Ishikawa (cell line): ENCODE results near the gene KMT2E.

ENCODE experiments used
- CEBPB ChIP-seq: IDR thresholded peaks from 2 replicates; pipeline ENCODE4 v1.6.1; 2012
- CREB1 ChIP-seq: IDR thresholded peaks from 2 replicates; pipeline ENCODE4 v1.6.1; 2012; ENCODE audit warnings: low read depth
- EGR1 ChIP-seq: IDR thresholded peaks from 2 replicates; pipeline ENCODE4 v1.6.1; 2012
- EP300 ChIP-seq: IDR thresholded peaks from 2 replicates; pipeline ENCODE4 v1.6.1; 2012; ENCODE audit warnings: borderline replicate concordance
- FOXM1 ChIP-seq: IDR thresholded peaks from 2 replicates; pipeline ENCODE4 v1.6.1; 2012; ENCODE audit warnings: low read depth, borderline replicate concordance
- NFIC ChIP-seq: IDR thresholded peaks from 2 replicates; pipeline ENCODE4 v1.6.1; 2012
- RAD21 ChIP-seq: IDR thresholded peaks from 2 replicates; pipeline ENCODE4 v1.6.1; 2012; ENCODE audit warnings: low read depth
- TAF1 ChIP-seq: IDR thresholded peaks from 2 replicates; pipeline ENCODE4 v1.6.1; 2012; ENCODE audit warnings: low read depth, mild to moderate bottlenecking
- TCF12 ChIP-seq: IDR thresholded peaks from 2 replicates; pipeline ENCODE4 v1.6.1; 2012; ENCODE audit warnings: low read depth
- TEAD4 ChIP-seq: IDR thresholded peaks from 2 replicates; pipeline ENCODE4 v1.6.1; 2012
- YY1 ChIP-seq: IDR thresholded peaks from 2 replicates; pipeline ENCODE4 v1.6.1; 2012; ENCODE audit warnings: low read depth
- ZBTB7A ChIP-seq: IDR thresholded peaks from 2 replicates; pipeline ENCODE4 v1.6.1; 2012; ENCODE audit warnings: low read depth
- TF ChIP-seq, protein P1 (sequence below): IDR thresholded peaks from 2 replicates; pipeline ENCODE4 v1.6.1; 2012; ENCODE audit warnings: low read depth, mild to moderate bottlenecking
- TF ChIP-seq, protein P2 (sequence below): IDR thresholded peaks from 2 replicates; pipeline ENCODE4 v1.6.1; 2012
- TF ChIP-seq, protein P3 (sequence below): IDR thresholded peaks from 2 replicates; pipeline ENCODE4 v1.6.1; 2012

The KMT2E gene

DNA sequence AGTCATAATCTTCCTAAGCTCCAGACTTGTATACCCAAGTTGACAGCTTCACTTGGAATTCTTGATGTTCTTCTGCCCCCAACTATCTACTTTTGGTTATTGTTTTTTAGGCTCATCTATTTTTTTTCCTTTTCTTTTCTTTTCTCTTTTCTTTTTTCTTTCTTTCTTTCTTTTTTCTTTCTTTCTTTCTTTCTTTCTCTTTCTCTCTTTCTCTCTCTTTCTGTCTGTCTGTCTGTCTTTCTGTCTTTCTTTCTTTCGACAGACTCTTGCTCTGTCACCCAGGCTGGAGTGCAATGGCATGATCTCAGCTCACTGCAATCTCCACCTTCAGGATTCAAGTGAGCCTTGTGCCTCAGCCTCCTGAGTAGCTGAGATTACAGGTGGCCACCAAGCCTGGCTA, 36.5 kb downstream of the KMT2E start:
- no peak for TF ChIP-seq NFIC
- TF ChIP-seq, protein P1, sequence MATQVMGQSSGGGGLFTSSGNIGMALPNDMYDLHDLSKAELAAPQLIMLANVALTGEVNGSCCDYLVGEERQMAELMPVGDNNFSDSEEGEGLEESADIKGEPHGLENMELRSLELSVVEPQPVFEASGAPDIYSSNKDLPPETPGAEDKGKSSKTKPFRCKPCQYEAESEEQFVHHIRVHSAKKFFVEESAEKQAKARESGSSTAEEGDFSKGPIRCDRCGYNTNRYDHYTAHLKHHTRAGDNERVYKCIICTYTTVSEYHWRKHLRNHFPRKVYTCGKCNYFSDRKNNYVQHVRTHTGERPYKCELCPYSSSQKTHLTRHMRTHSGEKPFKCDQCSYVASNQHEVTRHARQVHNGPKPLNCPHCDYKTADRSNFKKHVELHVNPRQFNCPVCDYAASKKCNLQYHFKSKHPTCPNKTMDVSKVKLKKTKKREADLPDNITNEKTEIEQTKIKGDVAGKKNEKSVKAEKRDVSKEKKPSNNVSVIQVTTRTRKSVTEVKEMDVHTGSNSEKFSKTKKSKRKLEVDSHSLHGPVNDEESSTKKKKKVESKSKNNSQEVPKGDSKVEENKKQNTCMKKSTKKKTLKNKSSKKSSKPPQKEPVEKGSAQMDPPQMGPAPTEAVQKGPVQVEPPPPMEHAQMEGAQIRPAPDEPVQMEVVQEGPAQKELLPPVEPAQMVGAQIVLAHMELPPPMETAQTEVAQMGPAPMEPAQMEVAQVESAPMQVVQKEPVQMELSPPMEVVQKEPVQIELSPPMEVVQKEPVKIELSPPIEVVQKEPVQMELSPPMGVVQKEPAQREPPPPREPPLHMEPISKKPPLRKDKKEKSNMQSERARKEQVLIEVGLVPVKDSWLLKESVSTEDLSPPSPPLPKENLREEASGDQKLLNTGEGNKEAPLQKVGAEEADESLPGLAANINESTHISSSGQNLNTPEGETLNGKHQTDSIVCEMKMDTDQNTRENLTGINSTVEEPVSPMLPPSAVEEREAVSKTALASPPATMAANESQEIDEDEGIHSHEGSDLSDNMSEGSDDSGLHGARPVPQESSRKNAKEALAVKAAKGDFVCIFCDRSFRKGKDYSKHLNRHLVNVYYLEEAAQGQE = no peak
- TF ChIP-seq, protein P2, sequence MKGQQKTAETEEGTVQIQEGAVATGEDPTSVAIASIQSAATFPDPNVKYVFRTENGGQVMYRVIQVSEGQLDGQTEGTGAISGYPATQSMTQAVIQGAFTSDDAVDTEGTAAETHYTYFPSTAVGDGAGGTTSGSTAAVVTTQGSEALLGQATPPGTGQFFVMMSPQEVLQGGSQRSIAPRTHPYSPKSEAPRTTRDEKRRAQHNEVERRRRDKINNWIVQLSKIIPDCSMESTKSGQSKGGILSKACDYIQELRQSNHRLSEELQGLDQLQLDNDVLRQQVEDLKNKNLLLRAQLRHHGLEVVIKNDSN = no peak
- no peak for TF ChIP-seq CEBPB
- TF ChIP-seq TCF12 = no peak
- TF ChIP-seq YY1 = no peak
- TF ChIP-seq FOXM1 = no peak
- no peak for TF ChIP-seq TEAD4

DNA sequence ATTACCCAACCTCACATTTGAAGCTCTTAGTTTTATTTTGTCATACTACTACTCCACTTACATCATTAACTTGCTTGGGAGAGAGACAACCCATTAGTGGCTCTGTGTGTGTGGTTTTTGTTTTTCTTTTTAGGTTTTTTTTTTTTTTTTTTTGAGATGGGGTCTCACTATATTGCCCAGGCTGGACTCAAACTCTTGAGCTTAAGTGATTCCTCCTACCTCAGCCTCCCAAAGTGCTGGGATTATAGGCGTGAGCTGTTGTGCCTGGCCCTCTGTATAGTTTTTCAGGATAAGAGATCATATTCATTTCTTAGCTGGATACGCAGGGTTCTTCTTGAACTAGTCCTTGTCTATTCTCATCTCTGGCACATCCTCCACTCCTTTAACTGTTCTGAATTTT, 41.1 kb downstream of the KMT2E start:
- TF ChIP-seq TAF1 (no peak), EP300 (no peak), EGR1 (no peak)

DNA sequence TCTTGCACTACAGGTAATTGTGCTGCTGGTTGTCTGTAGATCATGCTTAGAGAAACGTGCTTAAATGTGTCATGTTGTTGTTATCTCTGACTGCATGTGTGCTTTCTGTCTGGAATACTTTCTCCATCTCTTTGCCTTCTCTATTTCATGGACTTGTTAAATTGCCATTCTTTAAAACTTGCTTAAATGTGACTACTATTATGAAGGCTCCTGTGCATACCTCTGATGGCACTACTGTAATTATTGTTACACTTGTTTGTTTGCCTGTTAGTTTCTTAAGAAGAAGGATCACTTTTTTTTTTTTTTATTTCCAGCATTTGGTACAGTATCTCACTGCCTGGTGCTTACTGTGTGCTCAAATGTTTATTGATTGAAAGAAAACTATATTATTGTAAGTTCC, 41.6 kb downstream of the KMT2E start:
- TF ChIP-seq, protein P1 = no peak
- TF ChIP-seq NFIC = no peak
- TF ChIP-seq, protein P2 = no peak
- no peak for TF ChIP-seq TCF12
- TF ChIP-seq, protein P3, sequence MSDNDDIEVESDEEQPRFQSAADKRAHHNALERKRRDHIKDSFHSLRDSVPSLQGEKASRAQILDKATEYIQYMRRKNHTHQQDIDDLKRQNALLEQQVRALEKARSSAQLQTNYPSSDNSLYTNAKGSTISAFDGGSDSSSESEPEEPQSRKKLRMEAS = no peak
- no peak for TF ChIP-seq CREB1
- TF ChIP-seq FOXM1 = no peak
- TF ChIP-seq RAD21 = no peak
- no peak for TF ChIP-seq TAF1
- TF ChIP-seq YY1 = no peak
- no peak for TF ChIP-seq EP300
- no peak for TF ChIP-seq EGR1
- TF ChIP-seq TEAD4 = no peak
- no peak for TF ChIP-seq ZBTB7A
- TF ChIP-seq CEBPB = no peak

DNA sequence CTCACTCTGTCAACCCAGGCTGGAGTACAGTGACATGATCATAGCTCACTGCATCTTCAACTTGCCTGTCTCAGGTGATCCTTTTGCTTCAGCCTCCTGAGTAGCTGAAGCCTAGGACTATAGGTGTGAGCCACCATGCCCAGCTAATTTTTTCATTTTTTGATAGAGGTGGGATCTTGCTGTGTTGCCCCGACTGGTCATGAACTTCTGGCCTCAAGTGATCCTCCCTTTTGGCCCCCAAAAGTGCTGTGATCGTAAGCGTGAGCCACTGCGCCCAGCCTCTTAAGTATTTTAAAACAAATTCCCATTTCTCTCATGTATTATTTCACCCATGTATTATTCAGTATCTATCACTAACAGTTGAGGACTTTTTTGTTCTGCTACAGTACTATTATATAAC, 43.5 kb downstream of the KMT2E start:
- TF ChIP-seq CEBPB (no peak), TEAD4 (no peak), YY1 (no peak), TCF12 (no peak), FOXM1 (no peak), TAF1 (no peak), EP300 (no peak), RAD21 (no peak), ZBTB7A (no peak), CREB1 (no peak)
- TF ChIP-seq, protein P2 = no peak
- TF ChIP-seq, protein P1 = no peak
- TF ChIP-seq, protein P3 = no peak

DNA sequence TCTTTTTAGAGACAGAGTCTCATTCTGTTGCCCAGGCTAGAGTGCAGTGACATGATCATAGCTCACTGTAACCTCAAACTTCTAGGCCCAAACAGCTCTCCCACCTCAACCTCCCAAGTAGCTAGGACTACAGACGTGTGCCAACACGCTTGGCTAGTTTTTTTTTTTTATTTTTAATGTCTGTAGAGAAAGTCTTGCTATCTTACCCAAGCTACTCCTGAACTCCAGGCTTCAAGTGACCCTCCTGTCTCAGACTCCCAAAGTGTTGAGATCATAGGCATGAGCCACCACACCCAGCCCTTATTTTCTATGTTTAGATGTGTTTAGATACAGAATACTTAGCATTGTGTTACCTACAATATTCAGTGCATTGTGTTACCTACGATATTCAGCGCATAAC, 46.4 kb downstream of the KMT2E start:
- TF ChIP-seq ZBTB7A = no peak
- TF ChIP-seq, protein P3 = no peak
- no peak for TF ChIP-seq TAF1
- no peak for TF ChIP-seq CREB1
- no peak for TF ChIP-seq YY1
- no peak for TF ChIP-seq FOXM1
- no peak for TF ChIP-seq RAD21
- TF ChIP-seq NFIC = no peak
- TF ChIP-seq EP300 = no peak
- TF ChIP-seq TCF12 = no peak
